AG10803 (cell line): ENCODE data around the gene E2F4.

Experiments used
- DNase-seq: peaks from one replicate; pipeline ENCODE4 v3.0.0; 2010; ENCODE audit warnings: low read depth
- H3K4me3 ChIP-seq: 2 replicates; pipeline ENCODE4 v1.5.1; 2011; ENCODE audit warnings: mild to moderate bottlenecking, low read length, control low read depth
- TF ChIP-seq, protein P1 (sequence below): conservative IDR thresholded peaks from 2 replicates; pipeline ENCODE4 v1.5.1; 2011; ENCODE audit warnings: mild to moderate bottlenecking, low read length, control low read depth, inconsistent platforms

The E2F4 gene

DNA sequence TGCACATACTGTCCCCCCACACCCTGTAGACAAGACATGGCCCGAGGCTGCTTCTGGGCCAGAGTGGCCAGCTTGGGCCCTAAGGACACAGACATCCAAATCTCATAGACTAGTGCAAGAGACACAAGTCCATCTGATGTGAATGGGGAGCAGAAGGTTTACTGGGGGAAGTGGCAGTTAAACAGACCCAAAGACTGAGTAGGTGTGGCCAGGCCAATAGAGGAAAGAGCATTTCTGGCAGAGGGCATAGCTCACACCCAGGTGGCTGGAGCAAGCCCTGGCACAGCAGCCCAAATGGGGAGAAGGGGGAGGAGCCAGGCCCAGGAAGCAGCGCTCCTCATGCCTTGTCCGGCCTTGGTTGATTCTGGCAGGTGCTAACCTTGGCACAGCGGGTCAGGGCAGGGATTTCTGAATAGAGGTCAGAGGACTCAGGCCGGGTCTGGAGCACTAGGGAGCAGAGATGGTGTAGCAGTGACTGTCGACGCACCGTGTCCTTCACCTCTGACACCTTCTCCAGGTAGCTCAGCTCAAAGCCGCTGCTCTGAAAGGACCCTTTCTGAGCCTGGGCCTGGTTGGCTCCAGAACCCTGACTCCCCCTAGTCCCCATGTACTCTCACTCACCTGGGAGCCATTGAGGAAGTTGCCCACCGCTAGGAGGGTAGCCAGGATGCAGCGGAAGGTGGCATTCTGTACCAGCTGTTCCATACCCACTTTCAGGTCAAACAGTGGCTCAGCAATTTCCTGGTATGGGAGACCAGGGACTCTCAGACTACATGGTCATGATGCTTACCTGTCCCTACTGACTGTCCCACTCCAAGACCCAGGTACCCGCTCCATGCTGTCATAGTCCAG is 39.1 kb downstream of the E2F4 start:
- H3K4me3 ChIP-seq, result no peak overlapping the region
- TF ChIP-seq, protein P1, sequence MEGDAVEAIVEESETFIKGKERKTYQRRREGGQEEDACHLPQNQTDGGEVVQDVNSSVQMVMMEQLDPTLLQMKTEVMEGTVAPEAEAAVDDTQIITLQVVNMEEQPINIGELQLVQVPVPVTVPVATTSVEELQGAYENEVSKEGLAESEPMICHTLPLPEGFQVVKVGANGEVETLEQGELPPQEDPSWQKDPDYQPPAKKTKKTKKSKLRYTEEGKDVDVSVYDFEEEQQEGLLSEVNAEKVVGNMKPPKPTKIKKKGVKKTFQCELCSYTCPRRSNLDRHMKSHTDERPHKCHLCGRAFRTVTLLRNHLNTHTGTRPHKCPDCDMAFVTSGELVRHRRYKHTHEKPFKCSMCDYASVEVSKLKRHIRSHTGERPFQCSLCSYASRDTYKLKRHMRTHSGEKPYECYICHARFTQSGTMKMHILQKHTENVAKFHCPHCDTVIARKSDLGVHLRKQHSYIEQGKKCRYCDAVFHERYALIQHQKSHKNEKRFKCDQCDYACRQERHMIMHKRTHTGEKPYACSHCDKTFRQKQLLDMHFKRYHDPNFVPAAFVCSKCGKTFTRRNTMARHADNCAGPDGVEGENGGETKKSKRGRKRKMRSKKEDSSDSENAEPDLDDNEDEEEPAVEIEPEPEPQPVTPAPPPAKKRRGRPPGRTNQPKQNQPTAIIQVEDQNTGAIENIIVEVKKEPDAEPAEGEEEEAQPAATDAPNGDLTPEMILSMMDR, result no peak

DNA sequence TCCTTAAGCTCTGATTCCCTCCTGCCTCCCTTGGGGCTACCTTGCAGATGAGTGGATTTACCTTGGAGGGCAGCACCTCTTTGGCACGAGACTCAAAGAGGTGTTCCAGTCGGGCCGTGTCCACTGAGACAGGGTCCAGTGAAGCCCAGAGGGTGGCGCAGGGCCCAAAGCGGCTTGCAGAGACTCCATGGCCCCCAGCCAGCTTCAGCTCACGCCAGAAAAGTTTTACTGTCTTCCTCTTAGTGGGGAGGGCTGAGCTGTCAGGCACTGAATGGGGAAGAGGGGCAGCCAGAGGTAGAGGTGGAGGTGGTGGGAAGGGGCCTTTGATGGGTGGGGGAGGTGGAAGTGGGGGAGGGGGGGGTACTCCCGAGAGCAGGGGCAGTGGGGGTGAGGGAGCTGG is 41.6 kb downstream of the E2F4 start:
- DNase-seq, result no peak
- TF ChIP-seq, protein P1, result no peak

More for the DNA sequence above, 39.1 kb downstream of the E2F4 start:
- DNase-seq, result no peak

DNA sequence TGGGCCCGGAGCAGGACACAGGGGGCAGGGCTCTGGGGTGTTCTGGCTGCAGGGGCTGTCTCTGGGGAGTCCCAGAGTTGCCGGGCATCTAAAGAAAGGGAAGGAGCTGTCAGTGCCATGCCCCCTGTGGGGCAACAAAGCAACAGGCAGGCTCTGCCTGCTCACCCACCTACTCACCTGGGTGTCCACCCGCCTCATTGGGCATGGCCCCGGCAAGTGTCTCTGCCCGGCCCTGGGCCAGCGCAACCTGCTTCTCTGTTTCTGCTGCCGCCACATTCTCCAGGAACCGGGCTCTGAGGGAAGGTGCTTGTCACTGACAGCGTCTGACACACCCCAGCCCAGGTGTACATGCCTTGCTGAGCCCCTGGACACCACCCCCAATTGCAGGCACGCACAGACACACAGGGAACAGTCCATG is 42.2 kb downstream of the E2F4 start:
- DNase-seq, result no peak
- TF ChIP-seq, protein P1, result no peak
- H3K4me3 ChIP-seq, result no peak overlapping the region

More for the DNA sequence above, 41.6 kb downstream of the E2F4 start:
- no peak overlapping the region for H3K4me3 ChIP-seq

DNA sequence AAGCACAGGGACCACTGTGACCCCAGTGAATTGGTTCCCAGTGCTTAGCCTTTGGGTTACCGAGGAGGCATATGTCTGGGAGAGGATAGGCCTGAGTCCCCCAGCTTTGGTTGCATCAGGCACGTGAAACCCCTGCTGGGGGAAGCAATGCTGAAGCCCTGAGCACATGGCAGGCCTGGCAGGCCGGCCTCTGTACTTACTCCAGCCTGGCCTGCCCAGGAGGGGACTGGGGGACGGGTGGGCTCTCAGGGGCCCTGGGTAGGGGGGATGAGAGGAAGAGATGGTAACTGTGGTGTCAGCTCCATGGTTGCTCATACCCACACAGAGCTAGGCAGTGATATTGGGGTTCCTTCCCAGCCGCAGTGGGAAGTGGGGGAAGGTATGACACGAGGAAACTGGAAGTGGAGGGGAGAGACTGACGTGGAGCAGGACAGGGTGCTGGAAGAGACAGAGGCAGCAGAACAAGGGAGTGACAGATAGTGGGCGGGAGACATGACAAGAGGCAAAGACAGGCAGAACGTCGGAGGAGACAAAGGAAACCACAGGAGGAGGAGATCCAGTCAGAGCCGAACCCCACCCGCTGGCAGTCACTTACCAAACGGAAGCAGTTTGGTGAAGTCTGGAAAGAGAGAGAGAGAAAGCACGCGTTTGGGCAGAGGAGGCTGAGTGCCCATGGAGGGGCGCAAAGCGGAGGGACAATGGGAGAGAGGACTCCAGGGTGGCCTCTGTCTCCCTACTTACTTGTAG is 44.0 kb downstream of the E2F4 start:
- no peak for DNase-seq
- H3K4me3 ChIP-seq, result no peak overlapping the region
- TF ChIP-seq, protein P1, result no peak

DNA sequence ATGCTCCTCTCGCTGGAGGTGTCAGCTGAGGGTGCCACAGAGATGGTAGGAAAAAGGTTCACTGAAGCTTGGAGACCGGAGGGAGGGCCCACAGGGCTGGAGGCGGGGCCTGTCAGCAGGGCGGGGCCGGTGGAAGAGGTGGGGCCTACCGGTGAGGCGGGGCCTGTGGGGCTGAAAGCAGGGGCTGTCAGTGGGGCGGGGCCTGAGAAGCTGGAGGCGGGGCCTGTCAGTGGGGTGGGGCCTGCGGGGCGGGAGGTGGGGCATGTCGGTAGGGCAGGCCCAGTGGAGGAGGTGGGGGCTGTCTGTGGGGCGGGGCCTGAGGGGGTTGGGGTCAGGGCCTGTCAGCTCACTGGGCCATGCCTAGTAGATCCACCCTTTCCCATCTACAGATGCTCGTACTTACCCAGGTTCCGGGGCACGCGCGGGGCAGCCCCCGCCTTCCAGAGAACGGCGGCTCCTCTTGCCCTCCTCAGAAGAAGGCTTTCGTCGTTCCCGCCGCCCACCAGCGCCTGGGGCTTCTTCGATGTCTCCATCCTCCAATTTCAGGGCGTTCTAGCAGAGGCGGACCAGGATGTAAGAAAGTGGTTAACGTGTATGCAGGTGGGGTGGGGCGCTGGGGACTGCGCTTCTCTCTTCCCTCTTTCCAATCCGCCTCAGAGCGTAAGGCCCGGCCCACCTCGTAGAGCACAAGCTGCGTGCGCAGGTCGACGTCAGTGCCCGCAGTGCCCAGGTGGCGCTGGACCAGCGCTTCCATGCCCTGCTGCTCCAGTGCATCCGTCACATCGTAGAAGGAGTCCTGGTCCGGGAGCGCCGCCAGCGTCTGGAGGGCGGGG is 44.8 kb downstream of the E2F4 start:
- DNase-seq, result peak; percentile 33
- TF ChIP-seq, protein P1, result no peak
- H3K4me3 ChIP-seq, result no peak overlapping the region

DNA sequence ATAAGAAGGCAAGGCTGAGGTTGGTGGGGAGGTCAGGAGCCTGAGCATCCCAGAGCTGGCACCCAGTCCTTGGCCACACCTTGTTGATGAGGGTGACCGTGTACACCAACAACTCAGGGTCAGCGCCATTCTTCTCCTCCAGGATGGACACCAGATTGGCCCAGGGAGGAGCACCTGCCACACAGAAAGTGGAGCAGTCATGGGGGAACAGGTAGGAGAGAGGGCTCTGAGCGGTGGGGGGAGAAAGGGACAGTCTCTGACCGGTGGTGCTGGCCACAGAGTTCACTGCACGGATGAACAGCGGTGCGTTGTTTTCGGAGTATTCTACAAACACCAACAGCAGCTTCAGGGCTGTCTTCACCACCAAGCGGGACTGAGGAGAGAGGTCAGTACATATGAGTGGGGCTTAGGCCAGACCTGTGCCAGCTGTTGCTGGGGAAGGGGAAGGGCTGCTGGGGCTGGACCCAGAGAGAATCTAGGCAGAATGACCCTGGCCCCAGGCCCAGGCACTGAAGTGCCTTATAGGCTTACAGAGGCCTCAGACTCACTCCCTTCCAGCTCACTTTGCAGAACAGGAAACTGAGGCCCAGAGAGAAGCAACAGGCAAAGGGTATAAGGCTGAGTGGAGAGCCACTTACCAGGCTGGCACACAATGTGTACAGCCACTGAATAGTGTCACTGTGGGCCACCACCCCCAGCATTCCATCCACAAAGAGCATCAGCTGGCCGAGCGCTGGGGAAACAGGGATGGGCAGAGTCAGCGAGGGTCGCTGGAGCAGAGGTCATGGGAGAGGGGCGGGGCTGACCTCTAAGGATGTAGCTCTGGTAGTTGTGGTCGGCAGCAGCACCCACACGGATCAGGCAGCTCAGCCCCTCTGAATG is 45.7 kb downstream of the E2F4 start:
- no peak overlapping the region for H3K4me3 ChIP-seq
- no peak for DNase-seq
- TF ChIP-seq, protein P1, result no peak
